ENCODE measurements around the gene MRTFA. TPM values are rescaled to one million over a fixed set of nuclear protein-coding genes. Genes with fewer than 3 reads are reported as not detected.
"Not testable (repeated sequence)": the region's sequence is repeated elsewhere in the genome, so short reads cannot be mapped to it uniquely, and the experiment has no call there.

MRTFA gene
- total RNA-seq, 4 donors from 2014 or later, result 24.5 to 56.3 (median 40.9) TPM

DNA sequence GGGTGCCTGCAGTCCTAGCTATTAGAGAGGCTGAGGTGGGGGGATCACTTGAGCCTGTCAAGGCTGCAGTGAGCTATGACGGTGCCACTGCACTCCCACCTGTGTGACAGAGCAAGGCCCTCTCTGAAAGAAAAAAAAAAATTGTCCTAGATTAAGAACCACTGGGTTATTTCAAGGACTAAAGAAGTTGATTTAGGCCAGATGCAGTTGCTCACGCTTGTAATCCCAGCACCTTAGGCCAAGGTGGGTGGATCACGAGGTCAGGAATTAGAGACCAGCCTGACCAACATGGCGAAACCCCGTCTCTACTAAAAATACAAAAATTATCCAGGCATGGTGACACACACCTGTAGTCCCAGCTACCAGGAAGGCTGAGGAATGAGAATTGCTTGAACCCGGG, 129.0 kb downstream of the MRTFA start:
- Histone ChIP-seq H3K4me3 (no peak overlapping the region), H3K9me3 (no peaks in the 10 kb centered on the region), H3K27ac (no peak overlapping the region), H3K36me3 (no peaks in the 10 kb centered on the region), H3K27me3 (no peaks in the 10 kb centered on the region), H3K4me1 (peaks cover 14 to 67% (median 38%) of the 10 kb centered on the region in 3 donors)
- intact Hi-C loops (cut with DNase I), result no loop called here
- WGBS, 2 donors, result 96 to 100% methylated on average over 5 to 6 of the region's 6 CpGs
- no peak for TF ChIP-seq POLR2A (IDR thresholded peaks at IDR 0.05)
- no peak for TF ChIP-seq CTCF (IDR thresholded peaks at IDR 0.05)
- DNase-seq, result no peak

GRCh38 chr22:40506762-40507161, 129.8 kb downstream of the MRTFA start:
- H3K27me3 ChIP-seq, result no peaks in the 10 kb centered on the region
- intact Hi-C loops (cut with DNase I), result no loop called here
- DNase-seq, result no peak
- H3K27ac ChIP-seq, result no peak overlapping the region
- no peaks in the 10 kb centered on the region for H3K9me3 ChIP-seq
- peaks cover 12 to 60% (median 33%) of the 10 kb centered on the region in 3 donors for H3K4me1 ChIP-seq
- no peaks in the 10 kb centered on the region for H3K36me3 ChIP-seq
- 84 to 89% methylated on average over 3 of the region's 3 CpGs for WGBS, 2 donors
- TF ChIP-seq CTCF (IDR thresholded peaks at IDR 0.05) (no peak), POLR2A (IDR thresholded peaks at IDR 0.05) (no peak)
- H3K4me3 ChIP-seq, result no peak overlapping the region

GRCh38 chr22:40504285-40505249, 132.0 kb downstream of the MRTFA start:
- TF ChIP-seq CTCF (IDR thresholded peaks at IDR 0.05) (no peak), POLR2A (IDR thresholded peaks at IDR 0.05) (no peak)
- H3K27ac ChIP-seq, result no peak overlapping the region
- WGBS, 2 donors, result 51 to 55% methylated on average over 3 of the region's 3 CpGs
- intact Hi-C loops (cut with DNase I), result no loop called here
- no peak for DNase-seq
- no peaks in the 10 kb centered on the region for H3K9me3 ChIP-seq
- H3K4me3 ChIP-seq, result no peak overlapping the region
- H3K4me1 ChIP-seq, result peaks cover 7 to 43% (median 14%) of the 10 kb centered on the region in 3 donors
- no peaks in the 10 kb centered on the region for H3K27me3 ChIP-seq
- H3K36me3 ChIP-seq, result no peaks in the 10 kb centered on the region

- Histone ChIP-seq H3K27ac (no peak overlapping the region), H3K4me1 (peaks cover 0 to 40% (median 14%) of the 10 kb centered on the region in 3 donors), H3K4me3 (no peak overlapping the region), H3K9me3 (no peaks in the 10 kb centered on the region), H3K27me3 (no peaks in the 10 kb centered on the region), H3K36me3 (no peaks in the 10 kb centered on the region)
- no peak for DNase-seq
- intact Hi-C loops (cut with DNase I), result no loop called here
- 89 to 100% methylated on average over 1 of the region's 1 CpG for WGBS, 2 donors
- TF ChIP-seq CTCF (IDR thresholded peaks at IDR 0.05) (no peak), POLR2A (IDR thresholded peaks at IDR 0.05) (no peak)
Observed at GRCh38 chr22:40502919-40503318, 133.6 kb downstream of the MRTFA start.

DNA sequence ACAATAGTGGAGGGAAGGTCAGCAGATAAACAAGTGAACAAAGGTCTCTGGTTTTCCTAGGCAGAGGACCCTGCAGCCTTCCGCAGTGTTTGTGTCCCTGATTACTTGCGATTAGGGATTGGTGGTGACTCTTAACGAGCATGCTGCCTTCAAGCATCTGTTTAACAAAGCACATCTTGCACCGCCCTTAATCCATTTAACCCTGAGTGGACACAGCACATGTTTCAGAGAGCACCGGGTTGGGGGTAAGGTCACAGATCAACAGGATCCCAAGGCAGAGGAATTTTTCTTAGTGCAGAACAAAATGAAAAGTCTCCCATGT, 136.1 kb downstream of the MRTFA start:
- intact Hi-C loops (cut with DNase I); H3K27ac ChIP-seq; H3K9me3 ChIP-seq; DNase-seq; H3K4me3 ChIP-seq; H3K36me3 ChIP-seq; H3K27me3 ChIP-seq: not testable (repeated sequence)
- 67 to 69% methylated on average over 3 of the region's 5 CpGs for WGBS, 2 donors
- H3K4me1 ChIP-seq, result peaks cover 0 to 37% (median 14%) of the 10 kb centered on the region in 3 donors

Data from esophagus squamous epithelium (tissue), 5 donors.